Activated CD8-positive, alpha-beta memory T cell treated with anti-CD3 and anti-CD28 coated beads for 48 hours (primary cell): Measurements from ENCODE around the gene IL17RA.

Source experiments
- DNase-seq, 3 experiments: peaks; one replicate each; pipeline ENCODE4 v3.0.0-alpha.2; 2020; ENCODE audit warnings: low read depth in 2 of 3, low spot score in 2 of 3

IL17RA gene

GRCh38 chr22:17079572-17079971 lies 5.2 kb upstream of the IL17RA start:
- no peak for DNase-seq

DNA sequence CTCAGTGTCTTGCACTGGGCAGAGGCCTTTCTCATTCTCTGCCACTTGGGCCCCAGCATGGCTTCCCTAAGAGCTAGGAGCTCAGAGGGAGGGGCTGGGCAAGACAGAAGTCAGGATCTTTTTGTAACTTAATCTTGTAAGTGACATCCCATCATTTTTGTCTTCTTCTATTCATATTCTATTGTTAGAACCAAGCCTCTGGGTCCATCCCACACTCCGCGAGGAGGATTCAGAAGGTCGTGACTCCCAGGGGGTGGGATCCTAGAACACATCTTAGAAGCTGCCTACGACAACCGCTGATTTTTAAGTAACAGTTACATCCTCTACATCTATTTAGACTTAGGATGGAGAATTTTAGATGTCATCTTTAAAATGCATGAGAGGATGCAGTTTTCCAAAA lies 1.5 kb upstream of the IL17RA start:
- DNase-seq: no peak

- no peak for DNase-seq
Observed at GRCh38 chr22:17083811-17084441, 874 bp upstream of the IL17RA start.

GRCh38 chr22:17085277-17086181 lies 729 bp downstream of the IL17RA start:
- DNase-seq: no peak

- DNase-seq: no peak
Observed at GRCh38 chr22:17086296-17086695, 1.5 kb downstream of the IL17RA start.

DNA sequence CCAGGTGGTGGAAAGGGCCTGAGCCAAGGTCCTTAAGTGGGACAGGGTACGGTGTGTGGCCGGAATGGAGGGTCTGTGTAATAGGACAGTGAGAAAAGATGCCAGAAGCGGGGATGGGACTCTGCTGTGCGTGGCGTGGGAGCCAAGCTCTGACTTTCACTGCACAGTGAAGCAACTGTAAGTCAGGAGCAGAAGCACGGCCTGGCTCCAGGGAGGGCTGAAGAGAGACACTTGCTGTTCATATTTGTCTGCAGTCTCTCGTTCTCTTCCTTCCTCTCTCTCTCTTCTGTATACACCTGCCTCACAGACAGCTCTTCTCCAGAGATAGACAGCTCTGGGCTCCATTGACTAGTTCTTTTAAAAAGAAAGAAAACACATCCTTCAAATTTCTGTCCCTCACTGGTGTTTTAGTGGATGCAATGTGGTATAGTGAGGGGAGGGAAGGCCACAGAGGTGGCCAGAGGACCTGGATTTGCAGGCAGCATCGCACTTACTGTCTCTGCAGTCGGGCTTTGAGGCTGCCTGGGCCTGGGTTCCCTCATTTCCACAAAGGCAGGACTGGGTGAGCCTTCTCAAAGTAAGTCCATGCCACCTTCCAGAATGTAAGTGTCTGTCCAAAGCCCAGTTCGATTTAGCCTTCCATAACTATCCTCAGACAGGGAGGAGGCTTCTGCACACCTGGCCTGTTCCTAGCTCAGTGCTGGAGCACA lies 2.1 kb downstream of the IL17RA start:
- DNase-seq: no peak

- peak in 1 of 3 experiments; percentile 36 for DNase-seq
Observed at GRCh38 chr22:17087498-17088131, 2.8 kb downstream of the IL17RA start.

DNA sequence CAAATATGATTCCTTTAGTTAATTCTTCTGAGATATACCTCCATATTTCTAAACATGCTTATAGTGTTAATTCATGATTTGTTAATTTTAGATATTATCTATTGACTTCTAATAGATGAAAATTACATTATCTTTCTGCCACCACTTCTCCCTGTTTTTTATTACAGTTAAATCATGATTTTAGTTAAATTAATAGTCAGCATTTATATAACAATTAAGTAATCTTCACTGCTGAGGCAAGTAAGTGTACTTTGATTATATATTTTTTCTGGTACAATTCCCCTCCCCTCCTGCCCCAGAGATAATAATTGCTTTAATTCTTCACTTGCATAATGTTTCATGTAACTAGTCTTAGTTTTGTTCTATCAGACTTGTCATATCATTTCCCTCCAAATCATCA lies 5.8 kb downstream of the IL17RA start:
- DNase-seq: no peak

GRCh38 chr22:17091851-17092250 lies 7.1 kb downstream of the IL17RA start:
- DNase-seq: no peak

- DNase-seq: no peak
Observed at GRCh38 chr22:17093081-17093480, 8.3 kb downstream of the IL17RA start.

DNA sequence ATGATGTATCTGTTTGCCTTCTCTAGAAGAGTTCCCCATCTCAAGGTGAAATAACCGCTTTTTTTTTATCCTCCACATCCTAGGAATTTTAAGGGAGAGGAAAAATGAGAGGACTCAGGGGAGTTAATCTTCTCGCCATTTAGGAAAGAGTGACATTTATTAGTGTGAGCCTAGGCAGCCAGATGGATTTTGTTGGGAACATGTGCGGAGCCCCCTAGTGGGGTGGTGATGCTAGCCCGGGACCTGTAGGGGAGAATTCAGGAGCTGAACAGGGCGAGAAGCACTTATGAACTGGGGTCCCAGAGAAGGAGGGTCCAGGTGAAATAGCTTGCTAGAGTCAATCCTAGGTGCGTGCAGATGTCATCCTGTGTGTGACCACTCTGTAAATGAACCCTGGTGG lies 10.7 kb downstream of the IL17RA start:
- no peak for DNase-seq

GRCh38 chr22:17096071-17096470 lies 11.3 kb downstream of the IL17RA start:
- DNase-seq: no peak

- DNase-seq: no peak
Observed at GRCh38 chr22:17097062-17097461, 12.3 kb downstream of the IL17RA start.

DNA sequence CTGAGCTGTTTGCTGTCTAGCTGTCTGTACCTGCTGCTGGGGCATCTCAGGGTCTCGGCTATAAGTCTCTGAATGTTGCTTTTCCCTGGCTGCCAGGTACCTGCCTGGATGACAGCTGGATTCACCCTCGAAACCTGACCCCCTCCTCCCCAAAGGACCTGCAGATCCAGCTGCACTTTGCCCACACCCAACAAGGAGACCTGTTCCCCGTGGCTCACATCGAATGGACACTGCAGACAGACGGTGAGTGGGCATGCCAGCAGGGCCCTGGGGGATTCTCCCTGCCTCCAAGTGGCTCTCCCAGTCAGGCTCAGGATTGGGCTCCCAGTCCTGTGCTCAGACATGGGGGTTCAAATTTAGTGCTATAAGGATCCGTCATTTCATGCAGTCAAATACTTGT lies 12.9 kb downstream of the IL17RA start:
- DNase-seq: no peak

GRCh38 chr22:17098379-17098819 lies 13.6 kb downstream of the IL17RA start:
- no peak for DNase-seq

- DNase-seq: no peak
Observed at GRCh38 chr22:17100621-17101020, 15.8 kb downstream of the IL17RA start.

DNA sequence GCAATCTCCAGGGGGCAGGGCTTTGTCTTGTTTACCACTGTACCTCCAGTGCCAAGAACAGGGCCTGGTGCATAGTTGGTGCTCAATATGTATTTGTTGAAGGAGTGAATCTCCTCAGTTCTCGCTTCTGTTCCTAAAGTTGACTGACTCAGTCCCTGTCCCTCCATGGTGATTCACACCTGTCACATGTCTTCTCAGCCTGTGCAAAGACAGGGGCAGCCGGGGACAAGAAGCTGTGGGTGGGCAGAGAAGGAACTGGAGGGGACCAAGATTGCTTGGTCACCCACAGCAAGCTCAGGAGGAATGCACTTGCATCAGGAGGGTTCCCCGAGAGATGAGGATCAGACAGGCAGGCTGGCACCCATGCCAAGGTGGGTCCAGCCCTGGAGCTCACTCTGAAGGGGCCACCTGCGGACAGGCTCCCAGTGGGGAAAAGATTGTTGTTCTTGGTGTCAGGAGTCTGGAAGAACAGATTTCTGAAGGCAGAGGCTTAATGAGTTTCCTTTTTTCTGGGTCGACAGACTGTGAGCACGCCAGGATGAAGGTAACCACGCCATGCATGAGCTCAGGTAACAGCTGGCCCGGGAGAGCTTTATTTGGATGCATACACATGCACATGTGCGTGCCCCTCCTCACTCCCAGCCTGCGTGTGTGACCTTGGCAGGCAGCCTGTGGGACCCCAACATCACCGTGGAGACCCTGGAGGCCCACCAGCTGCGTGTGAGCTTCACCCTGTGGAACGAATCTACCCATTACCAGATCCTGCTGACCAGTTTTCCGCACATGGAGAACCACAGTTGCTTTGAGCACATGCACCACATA lies 16.9 kb downstream of the IL17RA start:
- DNase-seq: no peak

DNA sequence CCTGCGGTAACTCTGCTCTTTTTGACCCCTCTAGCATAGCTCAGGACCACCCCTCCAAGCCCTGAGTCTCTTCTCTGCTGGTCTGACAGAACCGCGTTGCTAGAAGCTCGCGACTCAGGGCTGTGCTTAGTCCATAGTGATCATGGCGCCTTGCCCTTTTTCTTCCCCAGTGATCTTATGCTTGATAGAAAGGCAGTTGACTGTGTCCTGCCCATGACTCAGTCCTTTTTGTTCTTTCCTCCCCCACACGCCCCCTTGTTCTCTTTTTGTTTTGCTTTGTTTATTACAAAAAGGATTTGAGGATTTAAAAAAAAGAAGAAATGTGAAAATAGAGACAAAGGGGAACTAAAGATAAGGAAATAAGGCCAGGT lies 17.5 kb downstream of the IL17RA start:
- no peak for DNase-seq

GRCh38 chr22:17103351-17103750 lies 18.6 kb downstream of the IL17RA start:
- DNase-seq: no peak

- no peak for DNase-seq
Observed at GRCh38 chr22:17104336-17104935, 19.6 kb downstream of the IL17RA start.
